ENCODE results near the gene RAB17. TPM values are rescaled to one million over a fixed set of nuclear protein-coding genes. Genes with fewer than 3 reads are reported as not detected.

The RAB17 gene
- total RNA-seq, 2 experiments from 2014 or later = 0.14 to 0.69 TPM

GRCh38 chr2:237592425-237592980, 2.0 kb upstream of the RAB17 start:
- TF ChIP-seq CTCF (IDR thresholded peaks at IDR 0.05) = no peak
- no peak overlapping the region for H3K27ac Mint-ChIP-seq
- H3K9me3 Mint-ChIP-seq = no peaks in the 10 kb centered on the region
- H3K36me3 Mint-ChIP-seq (ENCODE audit: low read depth) = no peaks in the 10 kb centered on the region
- intact Hi-C loops (cut with micrococcal nuclease) = no loop called here
- no peaks in the 10 kb centered on the region for H3K27me3 Mint-ChIP-seq
- peaks cover 9% of the 10 kb centered on the region for H3K4me1 Mint-ChIP-seq (ENCODE audit: low read depth)
- CTCF ChIA-PET = interaction anchor here (1.1 to 1.6 kb wide), 4 partner anchors 10 to 153 kb away, joined by 3 to 6 read pairs (median 4); no protein-coding TSS in a partner anchor
- POLR2A ChIA-PET = interaction anchor here (1.4 kb wide), 1 partner anchor 11 kb away, joined by 3 read pairs; no protein-coding TSS in a partner anchor
- ATAC-seq = no peak
- H3K4me3 Mint-ChIP-seq = no peak overlapping the region
- no peak for DNase-seq

- Mint-ChIP-seq H3K4me1 (ENCODE audit: low read depth) (peaks cover 9% of the 10 kb centered on the region), H3K9me3 (no peaks in the 10 kb centered on the region), H3K36me3 (ENCODE audit: low read depth) (no peaks in the 10 kb centered on the region), H3K27me3 (no peaks in the 10 kb centered on the region), H3K4me3 (no peak overlapping the region), H3K27ac (no peak overlapping the region)
- no peak for TF ChIP-seq CTCF (IDR thresholded peaks at IDR 0.05)
- ChIA-PET CTCF (interaction anchor here (1.0 to 1.2 kb wide), 4 partner anchors 10 to 154 kb away, joined by 3 to 4 read pairs (median 3); no protein-coding TSS in a partner anchor), POLR2A (no interaction called here)
- DNase-seq (peak; percentile 48), ATAC-seq (peak; percentile 60)
- intact Hi-C loops (cut with micrococcal nuclease) = no loop called here
These were observed 777 bp upstream of the RAB17 start for GRCh38 chr2:237591141-237591881.

GRCh38 chr2:237588044-237588696, 2.4 kb downstream of the RAB17 start:
- Mint-ChIP-seq H3K27ac (no peak overlapping the region), H3K27me3 (no peaks in the 10 kb centered on the region), H3K4me3 (no peak overlapping the region), H3K4me1 (ENCODE audit: low read depth) (peaks cover 9% of the 10 kb centered on the region), H3K9me3 (no peaks in the 10 kb centered on the region), H3K36me3 (ENCODE audit: low read depth) (no peaks in the 10 kb centered on the region)
- intact Hi-C loops (cut with micrococcal nuclease) = loop anchor here (10.0 kb wide), 1 partner anchor 157 kb away; no protein-coding TSS in a partner anchor
- ATAC-seq = no peak
- no peak for TF ChIP-seq CTCF (IDR thresholded peaks at IDR 0.05)
- no peak for DNase-seq
- CTCF ChIA-PET = no interaction called here
- POLR2A ChIA-PET = no interaction called here

- ChIA-PET CTCF (interaction anchor here (1.2 to 7.6 kb wide), 6 partner anchors 14 to 161 kb away, joined by 3 to 79 read pairs (median 6); no protein-coding TSS in a partner anchor), POLR2A (interaction anchor here (0.6 to 1.1 kb wide), 2 partner anchors 15 to 523 kb away, joined by 3 read pairs; no protein-coding TSS in a partner anchor)
- Mint-ChIP-seq H3K36me3 (ENCODE audit: low read depth) (no peaks in the 10 kb centered on the region), H3K27me3 (no peaks in the 10 kb centered on the region), H3K27ac (no peak overlapping the region), H3K4me3 (no peak overlapping the region), H3K4me1 (ENCODE audit: low read depth) (peaks cover 11% of the 10 kb centered on the region), H3K9me3 (no peaks in the 10 kb centered on the region)
- no peak for TF ChIP-seq CTCF (IDR thresholded peaks at IDR 0.05)
- intact Hi-C loops (cut with micrococcal nuclease) = loop anchor here (10.0 kb wide), 1 partner anchor 159 kb away; no protein-coding TSS in a partner anchor
- DNase-seq (no peak), ATAC-seq (no peak)
These were observed 4.8 kb downstream of the RAB17 start for GRCh38 chr2:237585590-237586221.
